Liver (tissue), 9 donors: ENCODE results near the gene NTF4. TPM values are rescaled to one million over a fixed set of nuclear protein-coding genes. Genes with fewer than 3 reads are reported as not detected.
"Not testable (repeated sequence)": the region's sequence is repeated elsewhere in the genome, so short reads cannot be mapped to it uniquely, and the experiment has no call there.

ENCODE experiments used
- DNase-seq: peaks from one replicate; pipeline ENCODE4 v3.0.0-alpha.2; 2017; ENCODE audit warnings: low spot score
- H3K27ac ChIP-seq, 2 donors: one replicate each; pipeline ENCODE4 v1.7.0; 2013; ENCODE audit warnings: inconsistent platforms in 2 of 2, low read length in 2 of 2, control low read depth in 1 of 2, low read depth in 1 of 2, mild to moderate bottlenecking in 1 of 2
- H3K27me3 ChIP-seq, 4 donors: one replicate each; pipeline versions ENCODE4 v1.6.1 to v1.7.0; 2013; ENCODE audit warnings: low read length in 3 of 4, inconsistent platforms in 1 of 4, mild to moderate bottlenecking in 1 of 4, moderate library complexity in 1 of 4; ENCODE audit not compliant: control insufficient read depth in 4 of 4, insufficient read depth in 4 of 4
- H3K36me3 ChIP-seq, 4 donors: one replicate each; pipeline versions ENCODE4 v1.6.1 to v1.7.0; 2013; ENCODE audit warnings: low read length in 3 of 4, mild to moderate bottlenecking in 3 of 4, low read depth in 1 of 4, moderate library complexity in 1 of 4; ENCODE audit not compliant: control insufficient read depth in 4 of 4, insufficient read depth in 3 of 4
- H3K4me1 ChIP-seq, 4 donors: one replicate each; pipeline versions ENCODE4 v1.6.1 to v1.7.0; 2013; ENCODE audit warnings: low read length in 3 of 4, mild to moderate bottlenecking in 3 of 4, moderate library complexity in 1 of 4; ENCODE audit not compliant: control insufficient read depth in 4 of 4, insufficient read depth in 4 of 4
- H3K4me3 ChIP-seq, 3 donors: one replicate each; pipeline versions ENCODE4 v1.6.1 to v1.7.0; 2013; ENCODE audit warnings: low read length in 3 of 3, control low read depth in 1 of 3, low read depth in 1 of 3, mild to moderate bottlenecking in 1 of 3
- H3K9ac ChIP-seq, 2 donors: one replicate each; pipeline ENCODE4 v1.7.0; 2013; ENCODE audit warnings: low read length in 2 of 2, mild to moderate bottlenecking in 2 of 2, moderate library complexity in 2 of 2, control low read depth in 1 of 2, low read depth in 1 of 2
- H3K9me3 ChIP-seq, 4 donors: one replicate each; pipeline versions ENCODE4 v1.6.1 to v1.7.0; 2013; ENCODE audit warnings: low read length in 3 of 4; ENCODE audit not compliant: control insufficient read depth in 4 of 4
- ATF3 ChIP-seq: IDR thresholded peaks from 2 replicates; pipeline ENCODE4 v1.6.1; 2016; ENCODE audit warnings: antibody characterized with exemption
- CTCF ChIP-seq: fragments of 150-350 bp; IDR thresholded peaks from 2 replicates; pipeline ENCODE4 v1.5.1; 2017; ENCODE audit warnings: improper control_type of control experiment, low read depth, low read length; ENCODE audit not compliant: missing input control
- EGR1 ChIP-seq, 2 donors: IDR thresholded peaks; 2 replicates each; pipeline ENCODE4 v1.6.1; 2016 to 2018; ENCODE audit warnings: antibody characterized with exemption in 2 of 2, low read depth in 2 of 2
- FOXA1 ChIP-seq: IDR thresholded peaks from 2 replicates; pipeline ENCODE4 v1.6.1; 2016; ENCODE audit warnings: antibody characterized with exemption
- GABPA ChIP-seq, 2 donors: IDR thresholded peaks in 1 of 2; conservative IDR thresholded peaks in 1 of 2; 2 replicates each; pipeline ENCODE4 v1.6.1; 2016; ENCODE audit warnings: antibody characterized with exemption in 2 of 2, mild to moderate bottlenecking in 1 of 2, moderate library complexity in 1 of 2
- HNF4A ChIP-seq, 2 donors: conservative IDR thresholded peaks; 2 replicates each; pipeline ENCODE4 v1.6.1; 2016; ENCODE audit warnings: antibody characterized with exemption in 2 of 2, mild to moderate bottlenecking in 2 of 2
- HNF4G ChIP-seq: IDR thresholded peaks from 2 replicates; pipeline ENCODE4 v1.6.1; 2016; ENCODE audit warnings: antibody characterized with exemption
- JUND ChIP-seq, 2 donors: IDR thresholded peaks; 2 replicates each; pipeline ENCODE4 v1.6.1; 2016; ENCODE audit warnings: antibody characterized with exemption in 2 of 2
- MAX ChIP-seq: IDR thresholded peaks from 2 replicates; pipeline ENCODE4 v1.6.1; 2016; ENCODE audit warnings: antibody characterized with exemption
- NR2F2 ChIP-seq: IDR thresholded peaks from 2 replicates; pipeline ENCODE4 v1.6.1; 2016; ENCODE audit warnings: antibody characterized with exemption
- RAD21 ChIP-seq, 2 donors: IDR thresholded peaks; 2 replicates each; pipeline ENCODE4 v1.6.1; 2016; ENCODE audit warnings: antibody characterized with exemption in 2 of 2, mild to moderate bottlenecking in 2 of 2
- REST ChIP-seq: IDR thresholded peaks from 2 replicates; pipeline ENCODE4 v1.6.1; 2016; ENCODE audit warnings: antibody characterized with exemption, mild to moderate bottlenecking
- RXRA ChIP-seq, 2 donors: IDR thresholded peaks; 2 replicates each; pipeline ENCODE4 v1.6.1; 2017 to 2018; ENCODE audit warnings: antibody characterized with exemption in 2 of 2, mild to moderate bottlenecking in 1 of 2
- SP1 ChIP-seq: IDR thresholded peaks from 2 replicates; pipeline ENCODE4 v1.6.1; 2018; ENCODE audit warnings: antibody characterized with exemption, mild to moderate bottlenecking
- TAF1 ChIP-seq: conservative IDR thresholded peaks from 2 replicates; pipeline ENCODE4 v1.6.1; 2016; ENCODE audit warnings: antibody characterized with exemption, mild to moderate bottlenecking
- YY1 ChIP-seq: IDR thresholded peaks from 2 replicates; pipeline ENCODE4 v1.6.1; 2016; ENCODE audit warnings: antibody characterized with exemption, mild to moderate bottlenecking
- WGBS: extraction: QIAGEN DNeasy Blood & Tissue Kit; methylation state at CpG from one replicate; pipeline ENCODE4 v1.1.7; 2013; 5-methylcytosine and 5-hydroxymethylcytosine counted together
- polyA plus RNA-seq, 2 donors: library from polyadenylated mRNA; stranded (reverse) in 1 of 2; unstranded in 1 of 2; fragments of 200-250 nt in 1 of 2; fragments of >200 nt in 1 of 2; fragmentation: Nextera tagmentation in 1 of 2; extraction: Ambion mirVana in 1 of 2; gene quantifications; one replicate each; pipeline versions ENCODE4 v1.2.1 to v1.2.3, GENCODE V29; 2013 to 2015
- total RNA-seq, 2 donors: library from RNA; depleted of rRNA; stranded (reverse); fragments of >200 nt; gene quantifications; one replicate each; pipeline ENCODE4 v1.2.3, GENCODE V29; 2014
- donor health status: healthy.
- donor health status: healthy.
- donor health status: healthy.
- donor health status: healthy.
- donor health status: healthy.

The NTF4 gene
- total and polyA plus RNA-seq, 4 donors = not detected

GRCh38 chr19:49049834-49050233 lies 14.8 kb downstream of the NTF4 start:
- H3K4me3 ChIP-seq, H3K27ac ChIP-seq, H3K27me3 ChIP-seq, DNase-seq, H3K36me3 ChIP-seq, H3K4me1 ChIP-seq, H3K9ac ChIP-seq, H3K9me3 ChIP-seq: not testable (repeated sequence)
- WGBS = 80% methylated on average over 3 of the region's 4 CpGs

- H3K9me3 ChIP-seq, H3K27ac ChIP-seq, H3K36me3 ChIP-seq, H3K4me1 ChIP-seq, DNase-seq, H3K27me3 ChIP-seq, H3K4me3 ChIP-seq, H3K9ac ChIP-seq: not testable (repeated sequence)
- 73% methylated on average over 12 of the region's 12 CpGs for WGBS
Observed at GRCh38 chr19:49049011-49049410, 15.6 kb downstream of the NTF4 start, which contains the start of gene CGB8. CGB8 (minus strand) TSS chr19:49049111; CDS start chr19:49048739, 372 bp downstream.

GRCh38 chr19:49043548-49043947 lies 21.1 kb downstream of the NTF4 start, which contains the start of gene CGB5:
CGB5 (plus strand) TSS chr19:49043848; CDS start chr19:49044210, 362 bp downstream.
- not testable (repeated sequence) for H3K27ac ChIP-seq, H3K27me3 ChIP-seq, H3K9me3 ChIP-seq, H3K9ac ChIP-seq, H3K4me1 ChIP-seq, H3K36me3 ChIP-seq, DNase-seq, H3K4me3 ChIP-seq
- 73% methylated on average over 15 of the region's 15 CpGs for WGBS

- H3K27me3 ChIP-seq = not testable (repeated sequence)
Observed at GRCh38 chr19:49042666-49043065, 22.0 kb downstream of the NTF4 start.

GRCh38 chr19:49042177-49042576 lies 22.4 kb downstream of the NTF4 start:
- WGBS = 81% methylated on average over 17 of the region's 17 CpGs
- H3K27ac ChIP-seq = no peak overlapping the region
- no peak overlapping the region for H3K4me3 ChIP-seq
- no peaks in the 10 kb centered on the region for H3K9me3 ChIP-seq
- no peaks in the 10 kb centered on the region for H3K4me1 ChIP-seq
- H3K36me3 ChIP-seq = no peaks in the 10 kb centered on the region
- TF ChIP-seq RAD21 (IDR thresholded peaks at IDR 0.05) (no peak), REST (no peak), NR2F2 (no peak), EGR1 (IDR thresholded peaks at IDR 0.05; ENCODE audit: low read depth in 2 of 2) (no peak), GABPA (IDR thresholded peaks at IDR 0.05 in 1 of 2, conservative IDR thresholded peaks at IDR 0.05 in 1 of 2) (no peak), FOXA1 (no peak), ATF3 (no peak), MAX (no peak), TAF1 (no peak), RXRA (IDR thresholded peaks at IDR 0.05) (no peak), JUND (IDR thresholded peaks at IDR 0.05) (no peak), CTCF (no peak), HNF4G (no peak), YY1 (no peak), SP1 (no peak), HNF4A (conservative IDR thresholded peaks at IDR 0.05) (no peak)
- DNase-seq = no peak
- H3K9ac ChIP-seq = no peak overlapping the region
- no peaks in the 10 kb centered on the region for H3K27me3 ChIP-seq

More at GRCh38 chr19:49042666-49043065, 22.0 kb downstream of the NTF4 start:
- not testable (repeated sequence) for H3K4me1 ChIP-seq, H3K36me3 ChIP-seq, H3K4me3 ChIP-seq, DNase-seq, H3K9ac ChIP-seq, H3K9me3 ChIP-seq, H3K27ac ChIP-seq
- WGBS = 94% methylated on average over 4 of the region's 4 CpGs
